K562 (cell line): ENCODE results near the gene COASY. TPM values are rescaled to one million over a fixed set of nuclear protein-coding genes. Genes with fewer than 3 reads are reported as not detected.
A peak's percentile ranks its signal among the peaks of the same experiment; 100 is the strongest.

Source experiments
- CBX5 ChIP-seq: IDR thresholded peaks from 2 replicates; pipeline ENCODE4 v1.6.1; 2014; ENCODE audit warnings: low read depth, borderline replicate concordance
- CHD1 ChIP-seq: fragments of 200-600 bp; sonication (generic); IDR thresholded peaks from one replicate; pipeline ENCODE4 v1.6.1; 2012; ENCODE audit warnings: mild to moderate bottlenecking, moderate library complexity, low read length, inconsistent platforms
- CREBBP ChIP-seq: IDR thresholded peaks from one replicate; pipeline ENCODE4 v1.6.1; 2012; ENCODE audit warnings: low read depth, mild to moderate bottlenecking, control low read depth, inconsistent platforms, low read length
- FOSL1 ChIP-seq: fragments of 200-800 bp; sonication (Bioruptor generic); conservative IDR thresholded peaks from 2 replicates; pipeline ENCODE4 v1.6.1; 2016; ENCODE audit warnings: missing genetic modification characterization, missing compliant biosample characterization
- FOXJ3 ChIP-seq: sonication (generic); formaldehyde crosslinking; IDR thresholded peaks from 2 replicates; pipeline ENCODE4 v1.4.0; 2020; ENCODE audit warnings: mild to moderate bottlenecking, missing genetic modification reagents
- JUNB ChIP-seq: fragments of 450-650 bp; formaldehyde crosslinking; conservative IDR thresholded peaks from 2 replicates; pipeline ENCODE4 v1.4.0; 2020; ENCODE audit warnings: mild to moderate bottlenecking
- KAT8 ChIP-seq: fragments of 450-650 bp; IDR thresholded peaks from 2 replicates; pipeline ENCODE4 v1.6.1; 2016; ENCODE audit warnings: low read depth, mild to moderate bottlenecking
- KLF10 ChIP-seq: fragments of 250-450 bp; sonication (Bioruptor Pico); IDR thresholded peaks from 2 replicates; pipeline ENCODE4 v1.6.1; 2021; ENCODE audit warnings: matching md5 sums
- MNT ChIP-seq, 2 experiments: fragments of 450-650 bp; conservative IDR thresholded peaks; 2 replicates each; pipeline ENCODE4 v1.6.1; 2017; ENCODE audit warnings: mild to moderate bottlenecking in 2 of 2, moderate library complexity in 2 of 2
- NCOA4 ChIP-seq: fragments of 450-650 bp; IDR thresholded peaks from 2 replicates; pipeline ENCODE4 v1.6.1; 2018; ENCODE audit warnings: mild to moderate bottlenecking; ENCODE audit not compliant: partially characterized antibody
- PKNOX1 ChIP-seq: fragments of 450-650 bp; IDR thresholded peaks from 2 replicates; pipeline ENCODE4 v1.6.1; 2016
- PRDM10 ChIP-seq: fragments of 450-650 bp; IDR thresholded peaks from 2 replicates; pipeline ENCODE4 v1.6.1; 2018; ENCODE audit not compliant: partially characterized antibody
- SNIP1 ChIP-seq: fragments of 450-650 bp; IDR thresholded peaks from 2 replicates; pipeline ENCODE4 v1.7.1; 2017; ENCODE audit warnings: low read depth, mild to moderate bottlenecking
- SP2 ChIP-seq: IDR thresholded peaks from 2 replicates; pipeline ENCODE4 v1.6.1; 2011; ENCODE audit warnings: mild to moderate bottlenecking, low read depth, low read length, moderate library complexity; ENCODE audit not compliant: poor library complexity, severe bottlenecking; ENCODE audit errors: extremely low read depth
- STAT5B ChIP-seq: fragments of 250-450 bp; sonication (Bioruptor Pico); IDR thresholded peaks from 2 replicates; pipeline ENCODE4 v1.8.0; 2021; ENCODE audit warnings: mild to moderate bottlenecking, inconsistent platforms
- TFAP4 ChIP-seq: sonication (generic); formaldehyde crosslinking; IDR thresholded peaks from 2 replicates; pipeline ENCODE4 v1.8.0; 2022; ENCODE audit warnings: missing genetic modification reagents, mild to moderate bottlenecking, moderate library complexity, borderline replicate concordance
- THAP7 ChIP-seq: fragments of 250-450 bp; sonication (Bioruptor Pico); IDR thresholded peaks from 2 replicates; pipeline ENCODE4 v1.5.0; 2021
- ZBTB9 ChIP-seq: fragments of 450-650 bp; formaldehyde crosslinking; IDR thresholded peaks from 2 replicates; pipeline ENCODE4 v1.4.0; 2020; ENCODE audit warnings: mild to moderate bottlenecking, moderate library complexity
- ZNF133 ChIP-seq: fragments of 250-450 bp; sonication (Bioruptor Pico); IDR thresholded peaks from 2 replicates; pipeline ENCODE4 v1.4.0; 2020; ENCODE audit warnings: mild to moderate bottlenecking
- polyA plus RNA-seq, 8 experiments: library from polyadenylated mRNA; depleted of rRNA in 4 of 8; stranded (reverse) in 5 of 8; unstranded in 3 of 8; fragments of >200 nt; fragmentation: Nextera tagmentation in 2 of 8; fragmentation: Illumina TruSeq in 1 of 8; extraction: Ambion mirVana in 2 of 8; extraction: Trizol in 1 of 8; gene quantifications; 2 replicates each; pipeline versions ENCODE4 v1.2.1 to v1.2.3, GENCODE V29; 2011 to 2014; ENCODE audit warnings: inconsistent platforms in 1 of 8, missing spikeins in 1 of 8
- total RNA-seq, 7 experiments: library from RNA; depleted of rRNA in 6 of 7; stranded (reverse); fragments of >200 nt in 6 of 7; fragmentation: Illumina TruSeq in 2 of 7; extraction: Trizol in 2 of 7; gene quantifications; 2 replicates each; pipeline versions ENCODE4 v1.2.1 to v1.2.3, GENCODE V29; 2011 to 2021; ENCODE audit warnings: low replicate concordance in 1 of 7

Gene COASY
- total and polyA plus RNA-seq, 9 of the 15 experiments (the other 6 are each of a cell fraction or from before 2014, with no cell fraction given): 25.4 to 175 (median 62.3) TPM

- TF ChIP-seq NCOA4: no peak
- TF ChIP-seq CHD1: peak; percentile 64
- no peak for TF ChIP-seq FOSL1 (tag)
- no peak for TF ChIP-seq CREBBP
- TF ChIP-seq FOXJ3: no peak
- peak; percentile 88 to 93 for TF ChIP-seq MNT (conservative IDR thresholded peaks at IDR 0.05)
- 0 out of 2 replicates have a peak, but pooled peaks have one; percentile 37 for TF ChIP-seq THAP7 (CRISPR knock-in tag)
- TF ChIP-seq STAT5B (CRISPR knock-in tag): no peak
- TF ChIP-seq SP2: no peak
- no peak for TF ChIP-seq CBX5
- peak; percentile 21; the same call in 1 of the 2 replicates for TF ChIP-seq PKNOX1
- TF ChIP-seq KLF10 (CRISPR knock-in tag): no peak
- TF ChIP-seq ZBTB9: no peak; the same call in 1 of the 2 replicates
- TF ChIP-seq ZNF133 (CRISPR knock-in tag): no peak
- peak; percentile 81; the same call in 1 of the 2 replicates for TF ChIP-seq TFAP4 (CRISPR knock-in tag)
- TF ChIP-seq JUNB (CRISPR knock-in tag): no peak
- no peak for TF ChIP-seq SNIP1
- TF ChIP-seq KAT8: no peak
- TF ChIP-seq PRDM10: peak; percentile 74
These were observed 5.1 kb downstream of the COASY start, which contains the start of gene MLX (continued) for GRCh38 chr17:42566883-42567573.
